NCI-H146 treated with DMSO at 0.1 percent for 48 hours (cell line): ENCODE results near the gene IP6K1.
"Not testable (repeated sequence)": the region's sequence is repeated elsewhere in the genome, so short reads cannot be mapped to it uniquely, and the experiment has no call there.

Experiments
- DNase-seq: peaks from one replicate; lab custom pipeline; 2025; ENCODE audit not compliant: unreplicated experiment; lab: John Stamatoyannopoulos, UW

Gene IP6K1

GRCh38 chr3:49690856-49691255 is 95.5 kb downstream of the IP6K1 start:
- not testable (repeated sequence) for DNase-seq

GRCh38 chr3:49689908-49690624 is 96.3 kb downstream of the IP6K1 start:
- DNase-seq: not testable (repeated sequence)

- DNase-seq: no peak
Measured at GRCh38 chr3:49689046-49689907, 97.1 kb downstream of the IP6K1 start, which contains the start of the genes MST1 and RNF123. Gene MST1, minus strand, starts transcription at chr3:49689474. Its CDS starts 783 bp downstream, at chr3:49688691. Gene RNF123, plus strand, starts transcription at chr3:49689557. Its CDS starts 1,609 bp downstream, at chr3:49691166.

GRCh38 chr3:49688338-49689045 is 97.8 kb downstream of the IP6K1 start:
- DNase-seq: not testable (repeated sequence)

- not testable (repeated sequence) for DNase-seq
Measured at GRCh38 chr3:49687424-49687795, 98.9 kb downstream of the IP6K1 start.

GRCh38 chr3:49686769-49687423 is 99.4 kb downstream of the IP6K1 start:
- not testable (repeated sequence) for DNase-seq

- not testable (repeated sequence) for DNase-seq
Measured at GRCh38 chr3:49686346-49686745, 100.0 kb downstream of the IP6K1 start.

- DNase-seq: not testable (repeated sequence)
Measured at GRCh38 chr3:49685846-49686245, 100.5 kb downstream of the IP6K1 start.

- not testable (repeated sequence) for DNase-seq
Measured at GRCh38 chr3:49685103-49685502, 101.2 kb downstream of the IP6K1 start.

- not testable (repeated sequence) for DNase-seq
Measured at GRCh38 chr3:49684453-49684852, 101.9 kb downstream of the IP6K1 start.

- no peak for DNase-seq
Measured at GRCh38 chr3:49683162-49683561, 103.2 kb downstream of the IP6K1 start.

- no peak for DNase-seq
Measured at GRCh38 chr3:49681543-49681942, 104.8 kb downstream of the IP6K1 start.

- DNase-seq: no peak
Measured at GRCh38 chr3:49681232-49681522, 105.2 kb downstream of the IP6K1 start.

- DNase-seq: no peak
Measured at GRCh38 chr3:49680493-49681231, 105.7 kb downstream of the IP6K1 start.

- DNase-seq: no peak
Measured at GRCh38 chr3:49675912-49676311, 110.4 kb downstream of the IP6K1 start.

GRCh38 chr3:49674497-49674983 is 111.8 kb downstream of the IP6K1 start:
- DNase-seq: no peak
